Small intestine (tissue), 7 donors: Measurements from ENCODE around the gene TCAP. TPM values are rescaled to one million over a fixed set of nuclear protein-coding genes. Genes with fewer than 3 reads are reported as not detected.
"Not testable (repeated sequence)": the region's sequence is repeated elsewhere in the genome, so short reads cannot be mapped to it uniquely, and the experiment has no call there.

Experiments
- DNase-seq, 2 donors: peaks; one replicate each; pipeline versions ENCODE4 v3.0.0 to v3.0.0-alpha.2; 2013
- FAIRE-seq: peaks from 2 replicates; lab custom pipeline; 2012; peaks lifted over from hg19 to GRCh38; lab: Jason Lieb, UNC
- H3K27ac ChIP-seq, 3 donors: one replicate each; pipeline ENCODE4 v1.5.1; 2013; ENCODE audit warnings: low read length in 2 of 3, mild to moderate bottlenecking in 2 of 3, control low read depth in 1 of 3, inconsistent platforms in 1 of 3, low read depth in 1 of 3, moderate library complexity in 1 of 3
- H3K27me3 ChIP-seq, 3 donors: one replicate each; pipeline ENCODE4 v1.6.1; 2013; ENCODE audit warnings: low read length in 3 of 3, inconsistent platforms in 1 of 3; ENCODE audit not compliant: control insufficient read depth in 3 of 3, insufficient read depth in 3 of 3
- H3K36me3 ChIP-seq, 3 donors: one replicate each; pipeline ENCODE4 v1.6.1; 2013; ENCODE audit warnings: low read length in 3 of 3, inconsistent platforms in 1 of 3, low read depth in 1 of 3, mild to moderate bottlenecking in 1 of 3, moderate library complexity in 1 of 3; ENCODE audit not compliant: control insufficient read depth in 3 of 3, insufficient read depth in 2 of 3
- H3K4me1 ChIP-seq, 3 donors: one replicate each; pipeline ENCODE4 v1.6.1; 2013; ENCODE audit warnings: low read length in 2 of 3, inconsistent platforms in 1 of 3, low read depth in 1 of 3, mild to moderate bottlenecking in 1 of 3, moderate library complexity in 1 of 3; ENCODE audit not compliant: control insufficient read depth in 3 of 3, insufficient read depth in 2 of 3
- H3K4me3 ChIP-seq, 3 donors: one replicate each; pipeline ENCODE4 v1.5.1; 2013; ENCODE audit warnings: low read length in 3 of 3, control low read depth in 1 of 3, inconsistent platforms in 1 of 3, low read depth in 1 of 3, mild to moderate bottlenecking in 1 of 3, moderate library complexity in 1 of 3
- H3K9me3 ChIP-seq, 2 donors: one replicate each; pipeline ENCODE4 v1.6.1; 2013; ENCODE audit warnings: low read depth in 1 of 2, low read length in 1 of 2; ENCODE audit not compliant: control insufficient read depth in 2 of 2, insufficient read depth in 1 of 2
- WGBS, 3 donors: extraction: QIAGEN DNeasy Blood & Tissue Kit; methylation state at CpG; one replicate each; pipeline ENCODE4 v1.1.7; 2013; 5-methylcytosine and 5-hydroxymethylcytosine counted together
- polyA plus RNA-seq, 4 donors: library from polyadenylated mRNA; stranded (reverse) in 3 of 4; unstranded in 1 of 4; fragments of 200-250 nt in 3 of 4; fragments of 120-200 nt in 1 of 4; gene quantifications; one replicate each; pipeline versions ENCODE4 v1.2.1 to v1.2.3, GENCODE V29; 2013
- donor health status: healthy with polysubstance abuse.
- donor health status: control.
- donor health status: control.
- donor health status: Bipolar disorder and iron deficiency.
- donor health status: healthy.

Gene TCAP
- polyA plus RNA-seq, 4 donors = 0.85 to 27.6 (median 3.8) TPM

DNA sequence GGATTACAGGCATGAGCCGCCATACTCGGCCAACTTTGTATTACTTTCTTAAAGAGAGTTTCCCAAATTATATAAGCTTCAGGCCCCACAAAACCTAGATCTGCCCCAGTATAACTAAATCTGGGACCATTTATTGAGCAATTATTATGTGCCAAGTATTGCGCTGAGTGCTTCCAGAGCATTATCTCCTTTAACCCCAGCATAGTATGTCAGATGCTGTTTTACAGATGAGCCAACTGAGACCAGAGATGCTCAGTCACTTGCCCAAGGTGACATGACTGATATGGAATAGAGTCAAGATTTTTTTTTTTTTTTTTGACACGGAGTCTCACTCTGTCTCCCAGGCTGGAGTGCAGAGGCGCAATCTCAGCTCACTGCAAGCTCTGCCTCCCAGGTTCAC, 32.8 kb downstream of the TCAP start:
- DNase-seq (no peak), FAIRE-seq (no peak)
- Histone ChIP-seq H3K4me1 (peaks cover 6 to 54% (median 8%) of the 10 kb centered on the region in 3 donors), H3K4me3 (no peak overlapping the region), H3K27me3 (no peaks in the 10 kb centered on the region), H3K9me3 (no peaks in the 10 kb centered on the region), H3K36me3 (peaks cover 0 to 12% (median 0%) of the 10 kb centered on the region in 3 donors), H3K27ac (no peak overlapping the region)
- 87 to 97% (median 95%) methylated on average over 5 of the region's 5 CpGs for WGBS, 3 donors

DNA sequence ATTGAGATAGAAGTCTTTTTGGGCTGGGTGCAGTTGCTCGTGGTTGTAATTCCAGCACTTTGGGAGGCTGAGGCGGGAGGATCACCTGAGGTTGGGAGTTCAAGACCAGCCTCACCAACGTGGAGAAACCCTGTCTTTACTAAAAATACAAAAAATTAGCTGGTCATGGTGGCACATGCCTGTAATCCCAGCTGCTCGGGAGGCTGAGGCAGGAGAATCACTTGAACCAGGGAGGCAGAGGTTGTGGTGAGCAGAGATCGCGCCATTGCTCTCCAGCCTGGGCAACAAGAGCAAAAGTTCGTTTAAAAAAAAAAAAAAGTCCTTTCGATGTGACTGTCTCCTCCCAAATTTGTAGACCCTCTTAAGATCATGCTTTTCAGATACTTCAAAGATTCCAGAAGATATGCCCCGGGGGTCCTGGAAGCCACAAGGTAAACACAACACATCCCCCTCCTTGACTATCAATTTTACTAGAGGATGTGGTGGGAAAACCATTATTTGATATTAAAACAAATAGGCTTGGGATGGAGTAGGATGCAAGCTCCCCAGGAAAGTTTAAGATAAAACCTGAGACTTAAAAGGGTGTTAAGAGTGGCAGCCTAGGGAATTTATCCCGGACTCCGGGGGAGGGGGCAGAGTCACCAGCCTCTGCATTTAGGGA, 34.1 kb downstream of the TCAP start:
- DNase-seq, H3K9me3 ChIP-seq, FAIRE-seq, H3K27me3 ChIP-seq: not testable (repeated sequence)
- peak overlapping the region; percentile 91 to 99 (median 97) for H3K27ac ChIP-seq
- 39 to 48% (median 45%) methylated on average over 11 of the region's 11 CpGs for WGBS, 3 donors
- H3K4me1 ChIP-seq = peaks cover 6 to 57% (median 11%) of the 10 kb centered on the region in 3 donors
- H3K4me3 ChIP-seq = peak overlapping the region; percentile 69 to 90 (median 87)
- peaks cover 0 to 24% (median 0%) of the 10 kb centered on the region in 3 donors for H3K36me3 ChIP-seq

DNA sequence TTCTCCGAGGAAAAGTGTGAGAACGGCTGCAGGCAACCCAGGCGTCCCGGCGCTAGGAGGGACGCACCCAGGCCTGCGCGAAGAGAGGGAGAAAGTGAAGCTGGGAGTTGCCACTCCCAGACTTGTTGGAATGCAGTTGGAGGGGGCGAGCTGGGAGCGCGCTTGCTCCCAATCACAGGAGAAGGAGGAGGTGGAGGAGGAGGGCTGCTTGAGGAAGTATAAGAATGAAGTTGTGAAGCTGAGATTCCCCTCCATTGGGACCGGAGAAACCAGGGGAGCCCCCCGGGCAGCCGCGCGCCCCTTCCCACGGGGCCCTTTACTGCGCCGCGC, 34.6 kb downstream of the TCAP start, which contains the start of gene ERBB2:
TSS of gene ERBB2 (plus strand) at position 247 of the 330 bp plus-strand sequence. CDS start 175 bp downstream, outside the sequence.
- Histone ChIP-seq H3K4me1 (peaks cover 6 to 54% (median 12%) of the 10 kb centered on the region in 3 donors), H3K27ac (peak within 1 kb of the TSS; percentile 91 to 99 (median 97))
- no peak for FAIRE-seq

GRCh38 chr17:39700148-39700987, 35.2 kb downstream of the TCAP start:
- peak overlapping the region; percentile 69 to 90 (median 87) for H3K4me3 ChIP-seq
- H3K9me3 ChIP-seq = no peaks in the 10 kb centered on the region
- peak overlapping the region; percentile 91 to 99 (median 97) for H3K27ac ChIP-seq
- FAIRE-seq (no peak), DNase-seq (peak in 1 of 2 donors; percentile 68)
- WGBS, 3 donors = 2 to 4% (median 3%) methylated on average over 48 to 57 of the region's 57 CpGs
- H3K36me3 ChIP-seq = peaks cover 0 to 35% (median 0%) of the 10 kb centered on the region in 3 donors
- no peaks in the 10 kb centered on the region for H3K27me3 ChIP-seq
- H3K4me1 ChIP-seq = peaks cover 8 to 54% (median 17%) of the 10 kb centered on the region in 3 donors

More for the DNA sequence above, 34.6 kb downstream of the TCAP start, which contains the start of gene ERBB2:
- peak; percentile 91 to 93 for DNase-seq
- Histone ChIP-seq H3K4me3 (peak within 1 kb of the TSS; percentile 69 to 90 (median 87)), H3K27me3 (no peaks in the 10 kb centered on the region), H3K36me3 (peaks cover 0 to 29% (median 0%) of the 10 kb centered on the region in 3 donors), H3K9me3 (no peaks in the 10 kb centered on the region)
- 3 to 8% (median 7%) methylated on average over 12 to 20 of the region's 20 CpGs for WGBS, 3 donors

DNA sequence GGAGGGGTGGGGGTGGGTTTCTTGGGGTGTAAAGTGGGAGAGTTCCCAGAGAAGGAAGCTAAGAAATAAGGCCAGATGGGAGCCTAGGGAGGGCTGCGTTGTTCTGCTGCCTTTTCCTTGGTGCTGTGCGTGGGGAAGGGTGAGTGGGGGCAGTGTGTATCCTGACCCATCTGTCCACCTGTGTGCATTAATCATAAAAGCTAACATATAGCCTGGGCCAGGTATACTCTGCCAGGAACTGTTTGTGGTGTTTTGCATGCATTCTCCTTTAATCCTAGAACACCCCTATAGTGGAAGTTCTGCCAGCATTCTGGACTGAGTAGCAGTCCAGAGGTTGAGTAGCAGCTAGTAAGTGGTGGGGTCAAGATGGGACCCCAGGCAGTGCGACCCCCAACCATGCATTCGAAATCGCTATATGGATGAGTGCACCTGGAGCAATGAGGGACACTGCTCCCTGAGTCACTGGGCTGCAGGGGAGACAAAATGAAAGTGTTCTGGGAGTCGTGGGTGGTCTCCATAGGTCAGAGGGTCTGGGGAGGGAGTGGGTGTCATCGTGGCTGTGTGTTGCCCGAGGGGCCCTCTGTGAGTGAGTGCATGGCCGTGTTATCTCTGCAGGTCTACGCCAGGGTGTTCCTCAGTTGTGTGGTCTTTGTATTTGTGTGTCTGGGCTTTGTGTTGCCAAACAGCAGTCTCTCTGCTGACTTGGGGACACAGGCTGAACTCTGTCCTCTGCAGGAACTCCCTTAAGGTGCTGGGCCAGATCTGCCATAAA, 36.0 kb downstream of the TCAP start:
- Histone ChIP-seq H3K4me3 (peak overlapping the region; percentile 69 to 90 (median 87)), H3K27ac (peak overlapping the region; percentile 91 to 99 (median 97)), H3K27me3 (no peaks in the 10 kb centered on the region), H3K36me3 (peaks cover 0 to 41% (median 0%) of the 10 kb centered on the region in 3 donors), H3K9me3 (no peaks in the 10 kb centered on the region), H3K4me1 (peaks cover 9 to 56% (median 11%) of the 10 kb centered on the region in 3 donors)
- FAIRE-seq (no peak), DNase-seq (peak; percentile 91 to 95)
- whole genome bisulfite sequencing, 3 donors = 8 to 28% (median 14%) methylated on average over 10 of the region's 10 CpGs

GRCh38 chr17:39701784-39702422, 36.8 kb downstream of the TCAP start:
- Histone ChIP-seq H3K27me3 (no peaks in the 10 kb centered on the region), H3K9me3 (no peaks in the 10 kb centered on the region), H3K4me1 (peaks cover 9 to 55% (median 13%) of the 10 kb centered on the region in 3 donors), H3K36me3 (peaks cover 0 to 48% (median 0%) of the 10 kb centered on the region in 3 donors), H3K27ac (peak overlapping the region in 2 of 3 donors; percentile 3 to 91), H3K4me3 (peak overlapping the region in 1 of 3 donors; percentile 87)
- FAIRE-seq (no peak), DNase-seq (no peak)
- WGBS, 3 donors = 34 to 51% (median 49%) methylated on average over 4 of the region's 4 CpGs

DNA sequence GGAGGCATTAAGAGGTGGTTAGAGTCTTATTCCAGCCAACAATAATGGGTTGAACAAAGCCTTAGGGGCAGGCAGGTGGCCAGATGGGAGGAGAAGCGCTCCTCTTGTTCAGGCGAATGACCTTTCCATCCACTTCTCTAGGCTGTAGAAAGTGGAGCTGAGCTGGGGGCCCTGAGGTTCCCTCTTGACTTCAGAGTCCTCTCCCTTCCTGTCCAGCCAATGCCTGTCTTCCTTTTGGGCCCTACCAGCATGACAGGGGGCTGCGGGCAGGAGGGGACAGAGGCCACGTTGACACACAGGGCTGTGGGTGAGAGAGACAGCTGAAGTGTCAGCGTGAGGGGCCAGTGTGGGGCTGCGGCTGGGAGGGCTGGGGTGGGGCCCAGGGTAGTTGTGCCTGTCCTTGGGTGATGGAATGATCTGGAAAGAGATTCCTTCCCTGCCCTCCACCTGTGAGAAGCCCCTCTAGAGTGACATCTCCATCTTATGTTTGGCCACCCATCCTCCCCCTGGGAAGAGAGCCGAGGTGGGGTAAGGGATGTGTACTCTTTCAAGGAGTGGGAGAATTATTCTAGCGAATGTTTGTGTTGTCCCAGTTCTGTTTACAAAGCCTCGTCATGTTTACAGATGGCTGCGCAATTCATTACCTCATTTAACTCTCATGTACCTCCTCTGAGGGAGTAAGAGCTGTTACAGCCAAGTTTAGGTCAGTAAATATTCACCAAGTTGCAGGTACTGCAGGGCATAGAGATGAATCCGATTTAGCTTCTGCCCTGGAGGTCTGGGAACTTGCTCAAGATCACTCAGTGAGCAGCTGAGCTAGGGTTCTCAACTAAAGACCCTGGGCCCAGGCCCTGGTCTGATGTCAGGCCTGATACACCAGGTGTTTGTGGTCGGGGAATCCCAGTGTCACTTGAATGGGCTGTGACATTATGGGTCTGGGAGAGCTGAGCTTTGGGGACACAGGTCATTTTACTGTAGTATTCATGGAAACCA, 38.0 kb downstream of the TCAP start:
- H3K4me3 ChIP-seq = peak overlapping the region in 1 of 3 donors; percentile 21
- peaks cover 9 to 55% (median 14%) of the 10 kb centered on the region in 3 donors for H3K4me1 ChIP-seq
- FAIRE-seq (no peak), DNase-seq (peak in 1 of 2 donors; percentile 45)
- WGBS, 3 donors = 27 to 49% (median 49%) methylated on average over 10 to 12 of the region's 12 CpGs
- peaks cover 0 to 61% (median 0%) of the 10 kb centered on the region in 3 donors for H3K36me3 ChIP-seq
- no peaks in the 10 kb centered on the region for H3K9me3 ChIP-seq
- no peaks in the 10 kb centered on the region for H3K27me3 ChIP-seq
- H3K27ac ChIP-seq = peak overlapping the region; percentile 22 to 60 (median 31)
